Measurements from ENCODE around the gene TFF2. TPM values are rescaled to one million over a fixed set of nuclear protein-coding genes. Genes with fewer than 3 reads are reported as not detected.

The TFF2 gene
- polyA plus RNA-seq, 1 of the 3 experiments (the other 2 are of a cell fraction), result not detected

DNA sequence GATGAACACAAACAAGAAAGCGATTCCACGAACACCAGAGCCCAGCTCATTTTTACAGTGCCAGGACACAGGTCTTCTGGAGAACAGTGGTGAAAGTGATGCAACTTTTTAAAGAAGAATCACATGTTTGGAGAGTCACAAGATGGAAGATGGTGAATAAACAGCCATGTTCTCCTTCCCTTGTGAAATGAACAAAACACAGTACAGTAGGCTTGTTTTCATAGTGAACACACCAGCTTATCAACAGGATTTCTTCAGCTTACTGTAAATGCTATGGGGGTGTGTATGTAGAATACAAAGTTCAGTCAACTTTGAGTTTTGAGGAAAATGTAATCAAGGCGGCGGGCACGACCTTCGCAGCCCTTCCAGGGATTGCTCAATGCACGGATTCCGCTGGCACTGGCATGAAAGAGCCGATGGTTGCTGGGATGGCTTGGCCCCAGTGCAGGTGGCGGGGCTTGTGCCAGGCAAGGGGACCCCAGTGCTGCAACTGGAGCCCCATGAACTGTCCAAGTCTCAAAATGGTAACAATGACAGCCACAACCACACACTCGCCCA lies 35.3 kb upstream of the TFF2 start:
- no peak overlapping the region for H3K4me3 ChIP-seq (ENCODE audit: low read depth in 2 of 2, low read length in 1 of 2)
- POLR2A ChIA-PET, result no interaction called here
- CTCF ChIA-PET, result interaction anchor here (1.2 kb wide), 1 partner anchor 8 kb away, joined by 4 read pairs; no protein-coding TSS in a partner anchor
- H3K79me2 ChIP-seq (ENCODE audit: insufficient read depth), result no peaks in the 10 kb centered on the region
- TF ChIP-seq TAF1 (IDR thresholded peaks at IDR 0.05; ENCODE audit: borderline replicate concordance, low read depth, low read length) (no peak), MEF2A (IDR thresholded peaks at IDR 0.05; ENCODE audit: borderline replicate concordance, low read depth) (no peak), ELF1 (IDR thresholded peaks at IDR 0.05) (no peak)
- no peaks in the 10 kb centered on the region for H3K9me2 ChIP-seq
- no peak overlapping the region for H2AFZ ChIP-seq (ENCODE audit: low read depth)
- no peaks in the 10 kb centered on the region for H3K27me3 ChIP-seq (ENCODE audit: insufficient read depth)
- no peak overlapping the region for H3K4me2 ChIP-seq
- no peaks in the 10 kb centered on the region for H3K36me3 ChIP-seq (replicated peaks in 1 of 2; ENCODE audit: control insufficient read depth in 1 of 2, insufficient read depth in 2 of 2, low read length in 1 of 2)
- H3K9ac ChIP-seq, result no peak overlapping the region
- H3K9me3 ChIP-seq, result no peaks in the 10 kb centered on the region
- no peaks in the 10 kb centered on the region for H4K20me1 ChIP-seq (ENCODE audit: insufficient read depth)
- H3K27ac ChIP-seq (ENCODE audit: low read depth in 2 of 2, low read length in 1 of 2), result no peak overlapping the region
- H3F3A ChIP-seq (replicated peaks; ENCODE audit: insufficient read depth), result no peaks in the 10 kb centered on the region
- H3K4me1 ChIP-seq (ENCODE audit: control insufficient read depth in 1 of 2, insufficient read depth in 2 of 2, low read depth in 1 of 2, low read length in 1 of 2), result no peaks in the 10 kb centered on the region
- no peak for DNase-seq
- WGBS (ENCODE audit: low lambda C conversion rate), result 65% methylated on average over 11 of the region's 11 CpGs

DNA sequence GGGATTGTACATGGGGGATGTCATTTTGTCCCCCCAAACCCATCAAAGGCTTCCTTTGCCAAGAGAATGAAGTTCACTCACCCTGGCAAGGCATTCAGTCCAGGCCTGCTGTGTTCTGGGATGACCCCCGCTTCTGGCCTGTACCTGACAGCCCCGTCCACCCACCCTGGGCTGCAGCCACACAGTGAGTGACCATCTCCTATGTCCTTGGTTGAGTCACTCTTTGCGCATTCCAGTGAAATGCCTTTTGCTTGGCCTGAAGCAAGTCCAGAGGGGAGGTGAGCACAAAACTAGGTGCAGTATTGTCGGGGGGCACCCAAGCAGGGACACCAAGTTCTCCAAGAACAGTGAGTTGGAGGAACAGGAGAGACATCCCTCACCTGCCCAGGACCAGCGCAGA lies 34.8 kb upstream of the TFF2 start:
- WGBS (ENCODE audit: low lambda C conversion rate), result 51% methylated on average over 3 of the region's 5 CpGs
- H3K4me2 ChIP-seq, result no peak overlapping the region
- H3K36me3 ChIP-seq (replicated peaks in 1 of 2; ENCODE audit: control insufficient read depth in 1 of 2, insufficient read depth in 2 of 2, low read length in 1 of 2), result no peaks in the 10 kb centered on the region
- no peaks in the 10 kb centered on the region for H3K9me3 ChIP-seq
- H3K27ac ChIP-seq (ENCODE audit: low read depth in 2 of 2, low read length in 1 of 2), result no peak overlapping the region
- H3K9ac ChIP-seq, result no peak overlapping the region
- H3K4me1 ChIP-seq (ENCODE audit: control insufficient read depth in 1 of 2, insufficient read depth in 2 of 2, low read depth in 1 of 2, low read length in 1 of 2), result no peaks in the 10 kb centered on the region
- H3K4me3 ChIP-seq (ENCODE audit: low read depth in 2 of 2, low read length in 1 of 2), result no peak overlapping the region
- H3K79me2 ChIP-seq (ENCODE audit: insufficient read depth), result no peaks in the 10 kb centered on the region
- TF ChIP-seq, protein P1, sequence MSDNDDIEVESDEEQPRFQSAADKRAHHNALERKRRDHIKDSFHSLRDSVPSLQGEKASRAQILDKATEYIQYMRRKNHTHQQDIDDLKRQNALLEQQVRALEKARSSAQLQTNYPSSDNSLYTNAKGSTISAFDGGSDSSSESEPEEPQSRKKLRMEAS (IDR thresholded peaks at IDR 0.05; ENCODE audit: low read depth), result no peak
- no peak for TF ChIP-seq RCOR1 (IDR thresholded peaks at IDR 0.05; ENCODE audit: low read length)
- TF ChIP-seq, protein P2, sequence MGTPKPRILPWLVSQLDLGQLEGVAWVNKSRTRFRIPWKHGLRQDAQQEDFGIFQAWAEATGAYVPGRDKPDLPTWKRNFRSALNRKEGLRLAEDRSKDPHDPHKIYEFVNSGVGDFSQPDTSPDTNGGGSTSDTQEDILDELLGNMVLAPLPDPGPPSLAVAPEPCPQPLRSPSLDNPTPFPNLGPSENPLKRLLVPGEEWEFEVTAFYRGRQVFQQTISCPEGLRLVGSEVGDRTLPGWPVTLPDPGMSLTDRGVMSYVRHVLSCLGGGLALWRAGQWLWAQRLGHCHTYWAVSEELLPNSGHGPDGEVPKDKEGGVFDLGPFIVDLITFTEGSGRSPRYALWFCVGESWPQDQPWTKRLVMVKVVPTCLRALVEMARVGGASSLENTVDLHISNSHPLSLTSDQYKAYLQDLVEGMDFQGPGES (IDR thresholded peaks at IDR 0.05; ENCODE audit: low read depth, low read length), result no peak
- TF ChIP-seq, protein P3, sequence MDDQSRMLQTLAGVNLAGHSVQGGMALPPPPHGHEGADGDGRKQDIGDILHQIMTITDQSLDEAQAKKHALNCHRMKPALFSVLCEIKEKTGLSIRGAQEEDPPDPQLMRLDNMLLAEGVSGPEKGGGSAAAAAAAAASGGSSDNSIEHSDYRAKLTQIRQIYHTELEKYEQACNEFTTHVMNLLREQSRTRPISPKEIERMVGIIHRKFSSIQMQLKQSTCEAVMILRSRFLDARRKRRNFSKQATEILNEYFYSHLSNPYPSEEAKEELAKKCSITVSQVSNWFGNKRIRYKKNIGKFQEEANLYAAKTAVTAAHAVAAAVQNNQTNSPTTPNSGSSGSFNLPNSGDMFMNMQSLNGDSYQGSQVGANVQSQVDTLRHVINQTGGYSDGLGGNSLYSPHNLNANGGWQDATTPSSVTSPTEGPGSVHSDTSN (IDR thresholded peaks at IDR 0.05), result no peak
- no peak for TF ChIP-seq NFIC (IDR thresholded peaks at IDR 0.05; ENCODE audit: borderline replicate concordance)
- TF ChIP-seq RAD21 (IDR thresholded peaks at IDR 0.05; ENCODE audit: low read length), result no peak
- no peak for TF ChIP-seq GABPA (IDR thresholded peaks at IDR 0.05; ENCODE audit: low read depth)
- DNase-seq, result no peak
- H3F3A ChIP-seq (replicated peaks; ENCODE audit: insufficient read depth), result no peaks in the 10 kb centered on the region
- H3K9me2 ChIP-seq, result no peaks in the 10 kb centered on the region
- no peak overlapping the region for H2AFZ ChIP-seq (ENCODE audit: low read depth)
- no peaks in the 10 kb centered on the region for H4K20me1 ChIP-seq (ENCODE audit: insufficient read depth)
- no peaks in the 10 kb centered on the region for H3K27me3 ChIP-seq (ENCODE audit: insufficient read depth)
- CTCF ChIA-PET, result no interaction called here
- POLR2A ChIA-PET, result no interaction called here

DNA sequence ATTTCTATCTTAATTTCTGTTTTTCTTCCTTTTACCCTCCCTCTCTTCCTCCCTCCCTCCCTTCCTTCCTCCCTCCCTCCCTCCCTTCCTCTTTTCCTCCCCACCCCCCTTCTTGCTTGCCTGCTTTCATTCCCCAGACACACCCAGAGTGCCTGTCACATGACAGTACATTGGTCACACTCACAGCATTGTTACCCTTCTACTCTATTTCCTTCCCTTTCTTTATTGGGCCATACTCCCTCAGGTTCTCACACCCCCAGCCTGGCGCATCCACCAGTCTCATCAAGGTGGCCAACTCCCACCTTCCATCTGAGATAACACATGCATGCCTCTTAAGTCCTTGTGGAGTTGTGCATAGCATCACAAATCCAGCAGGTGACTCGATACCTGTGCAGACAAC lies 34.2 kb upstream of the TFF2 start:
- no peak for DNase-seq
- POLR2A ChIA-PET, result no interaction called here
- 45% methylated on average over 2 of the region's 2 CpGs for WGBS (ENCODE audit: low lambda C conversion rate)
- no peak overlapping the region for H3K27ac ChIP-seq (ENCODE audit: low read depth in 2 of 2, low read length in 1 of 2)
- no peak overlapping the region for H3K4me2 ChIP-seq
- H4K20me1 ChIP-seq (ENCODE audit: insufficient read depth), result no peaks in the 10 kb centered on the region
- no peak overlapping the region for H3K9ac ChIP-seq
- H2AFZ ChIP-seq (ENCODE audit: low read depth), result no peak overlapping the region
- CTCF ChIA-PET, result no interaction called here
- no peak overlapping the region for H3K4me3 ChIP-seq (ENCODE audit: low read depth in 2 of 2, low read length in 1 of 2)
- no peaks in the 10 kb centered on the region for H3K9me2 ChIP-seq
- H3K36me3 ChIP-seq (replicated peaks in 1 of 2; ENCODE audit: control insufficient read depth in 1 of 2, insufficient read depth in 2 of 2, low read length in 1 of 2), result no peaks in the 10 kb centered on the region
- H3K9me3 ChIP-seq, result no peaks in the 10 kb centered on the region
- TF ChIP-seq TCF12 (IDR thresholded peaks at IDR 0.05), result no peak
- TF ChIP-seq, protein P1 (IDR thresholded peaks at IDR 0.05; ENCODE audit: low read depth), result no peak
- no peak for TF ChIP-seq TAF1 (IDR thresholded peaks at IDR 0.05; ENCODE audit: borderline replicate concordance, low read depth, low read length)
- TF ChIP-seq RXRA (IDR thresholded peaks at IDR 0.05; ENCODE audit: borderline replicate concordance, low read depth), result no peak
- TF ChIP-seq, protein P4, sequence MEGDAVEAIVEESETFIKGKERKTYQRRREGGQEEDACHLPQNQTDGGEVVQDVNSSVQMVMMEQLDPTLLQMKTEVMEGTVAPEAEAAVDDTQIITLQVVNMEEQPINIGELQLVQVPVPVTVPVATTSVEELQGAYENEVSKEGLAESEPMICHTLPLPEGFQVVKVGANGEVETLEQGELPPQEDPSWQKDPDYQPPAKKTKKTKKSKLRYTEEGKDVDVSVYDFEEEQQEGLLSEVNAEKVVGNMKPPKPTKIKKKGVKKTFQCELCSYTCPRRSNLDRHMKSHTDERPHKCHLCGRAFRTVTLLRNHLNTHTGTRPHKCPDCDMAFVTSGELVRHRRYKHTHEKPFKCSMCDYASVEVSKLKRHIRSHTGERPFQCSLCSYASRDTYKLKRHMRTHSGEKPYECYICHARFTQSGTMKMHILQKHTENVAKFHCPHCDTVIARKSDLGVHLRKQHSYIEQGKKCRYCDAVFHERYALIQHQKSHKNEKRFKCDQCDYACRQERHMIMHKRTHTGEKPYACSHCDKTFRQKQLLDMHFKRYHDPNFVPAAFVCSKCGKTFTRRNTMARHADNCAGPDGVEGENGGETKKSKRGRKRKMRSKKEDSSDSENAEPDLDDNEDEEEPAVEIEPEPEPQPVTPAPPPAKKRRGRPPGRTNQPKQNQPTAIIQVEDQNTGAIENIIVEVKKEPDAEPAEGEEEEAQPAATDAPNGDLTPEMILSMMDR (IDR thresholded peaks at IDR 0.05), result no peak
- TF ChIP-seq FOSL2 (IDR thresholded peaks at IDR 0.05; ENCODE audit: borderline replicate concordance, low read depth), result no peak
- TF ChIP-seq, protein P2 (IDR thresholded peaks at IDR 0.05; ENCODE audit: low read depth, low read length), result no peak
- no peak for TF ChIP-seq EP300 (IDR thresholded peaks at IDR 0.05; ENCODE audit: borderline replicate concordance in 1 of 2, low read depth in 1 of 2, low read length in 1 of 2)
- TF ChIP-seq GABPA (IDR thresholded peaks at IDR 0.05; ENCODE audit: low read depth), result no peak
- H3K79me2 ChIP-seq (ENCODE audit: insufficient read depth), result no peaks in the 10 kb centered on the region
- H3K4me1 ChIP-seq (ENCODE audit: control insufficient read depth in 1 of 2, insufficient read depth in 2 of 2, low read depth in 1 of 2, low read length in 1 of 2), result no peaks in the 10 kb centered on the region
- no peaks in the 10 kb centered on the region for H3F3A ChIP-seq (replicated peaks; ENCODE audit: insufficient read depth)
- H3K27me3 ChIP-seq (ENCODE audit: insufficient read depth), result no peaks in the 10 kb centered on the region

Measured in SK-N-SH (cell line).